CD8-positive, alpha-beta memory T cell (primary cell): Measurements from ENCODE around the gene HOXA1. TPM values are rescaled to one million over a fixed set of nuclear protein-coding genes. Genes with fewer than 3 reads are reported as not detected.

Experiments used
- CTCF ChIA-PET: fragments of 350-600 bp; sonication (Branson Sonifier 250); formaldehyde crosslinking; loops from one replicate; lab custom pipeline; 2021; ENCODE audit warnings: antibody characterized with exemption; lab: Charles Lee
- POLR2A ChIA-PET: fragments of 350-600 bp; sonication (Branson Sonifier 250); formaldehyde crosslinking; loops from one replicate; lab custom pipeline; 2021; ENCODE audit warnings: antibody characterized with exemption; lab: Charles Lee
- DNase-seq, 5 donors: peaks; one replicate each; pipeline versions ENCODE4 v3.0.0 to v3.0.0-alpha.2; 2020 to 2022; ENCODE audit warnings: mixed read lengths in 1 of 5
- H3K27ac ChIP-seq: one replicate; pipeline ENCODE4 v1.7.0; 2013; ENCODE audit warnings: low read depth, mild to moderate bottlenecking, low read length, moderate library complexity
- H3K27me3 ChIP-seq: 2 replicates; pipeline ENCODE4 v1.7.0; 2013; ENCODE audit warnings: low read length, mild to moderate bottlenecking; ENCODE audit not compliant: insufficient read depth, poor library complexity, severe bottlenecking
- H3K36me3 ChIP-seq: 2 replicates; pipeline ENCODE4 v1.7.0; 2013; ENCODE audit warnings: mild to moderate bottlenecking, low read length, moderate library complexity; ENCODE audit not compliant: insufficient read depth
- H3K4me1 ChIP-seq: 2 replicates; pipeline ENCODE4 v1.7.0; 2013; ENCODE audit warnings: mild to moderate bottlenecking, low read length, moderate library complexity; ENCODE audit not compliant: insufficient read depth
- H3K4me3 ChIP-seq: 2 replicates; pipeline ENCODE4 v1.7.0; 2013; ENCODE audit warnings: mild to moderate bottlenecking, low read length
- H3K9me3 ChIP-seq: 2 replicates; pipeline ENCODE4 v1.7.0; 2013; ENCODE audit warnings: mild to moderate bottlenecking, low read length
- H3K27ac Mint-ChIP-seq, 8 donors: one replicate each; pipeline ENCODE4 v1.8.0; 2020 to 2021; ENCODE audit warnings: mixed read lengths in 8 of 8, mild to moderate bottlenecking in 6 of 8, inconsistent platforms in 3 of 8, moderate library complexity in 3 of 8
- H3K27me3 Mint-ChIP-seq, 2 donors: one replicate each; pipeline ENCODE4 v1.8.0; 2020 to 2021; ENCODE audit warnings: mixed read lengths in 2 of 2, mild to moderate bottlenecking in 1 of 2, moderate library complexity in 1 of 2
- H3K36me3 Mint-ChIP-seq, 3 donors: one replicate each; pipeline ENCODE4 v1.8.0; 2020 to 2021; ENCODE audit warnings: mixed read lengths in 3 of 3, inconsistent platforms in 1 of 3, mild to moderate bottlenecking in 1 of 3
- H3K4me1 Mint-ChIP-seq, 3 donors: one replicate each; pipeline ENCODE4 v1.8.0; 2020 to 2021; ENCODE audit warnings: mixed read lengths in 3 of 3, inconsistent platforms in 1 of 3, mild to moderate bottlenecking in 1 of 3
- H3K4me3 Mint-ChIP-seq, 7 donors: one replicate each; pipeline ENCODE4 v1.8.0; 2020 to 2021; ENCODE audit warnings: mixed read lengths in 7 of 7, mild to moderate bottlenecking in 6 of 7, moderate library complexity in 4 of 7, inconsistent platforms in 2 of 7
- H3K9me3 Mint-ChIP-seq, 5 donors: one replicate each; pipeline ENCODE4 v1.8.0; 2020 to 2022; ENCODE audit warnings: mixed read lengths in 5 of 5, mild to moderate bottlenecking in 3 of 5, moderate library complexity in 2 of 5, inconsistent platforms in 1 of 5
- polyA plus RNA-seq: library from polyadenylated mRNA; unstranded; fragments of 300-500 nt; fragmentation: Illumina TruSeq; gene quantifications from one replicate; pipeline ENCODE4 v1.2.3, GENCODE V29; 2021
- total RNA-seq, 2 experiments: library from RNA; stranded (reverse); gene quantifications; one replicate each; pipeline ENCODE4 v1.2.3, GENCODE V29; 2021

Gene HOXA1
- total and polyA plus RNA-seq, 3 experiments from 2014 or later = 0.31 to 0.75 (median 0.38) TPM

- peaks cover 19% of the 10 kb centered on the region for H3K27me3 ChIP-seq
- no peak for DNase-seq
- CTCF ChIA-PET = interaction anchor here (1.3 to 1.7 kb wide), 2 partner anchors 9 to 11 kb away, joined by 4 to 5 read pairs; partner anchors contain the start of gene HOXA4
- POLR2A ChIA-PET = no interaction called here
- H3K36me3 Mint-ChIP-seq = no peaks in the 10 kb centered on the region
- no peak overlapping the region for H3K4me3 ChIP-seq
- no peak overlapping the region for H3K27ac ChIP-seq
- no peaks in the 10 kb centered on the region for H3K9me3 ChIP-seq
- peaks cover 32 to 63% of the 10 kb centered on the region in 2 donors for H3K27me3 Mint-ChIP-seq
- no peaks in the 10 kb centered on the region for H3K4me1 ChIP-seq
- no peaks in the 10 kb centered on the region for H3K9me3 Mint-ChIP-seq
- no peak overlapping the region for H3K4me3 Mint-ChIP-seq
- no peak overlapping the region for H3K27ac Mint-ChIP-seq
- H3K36me3 ChIP-seq = no peaks in the 10 kb centered on the region
- H3K4me1 Mint-ChIP-seq = peaks cover 0 to 1% (median 0%) of the 10 kb centered on the region in 3 donors
Observed at GRCh38 chr7:27141923-27142579, 46.3 kb upstream of the HOXA1 start.

DNA sequence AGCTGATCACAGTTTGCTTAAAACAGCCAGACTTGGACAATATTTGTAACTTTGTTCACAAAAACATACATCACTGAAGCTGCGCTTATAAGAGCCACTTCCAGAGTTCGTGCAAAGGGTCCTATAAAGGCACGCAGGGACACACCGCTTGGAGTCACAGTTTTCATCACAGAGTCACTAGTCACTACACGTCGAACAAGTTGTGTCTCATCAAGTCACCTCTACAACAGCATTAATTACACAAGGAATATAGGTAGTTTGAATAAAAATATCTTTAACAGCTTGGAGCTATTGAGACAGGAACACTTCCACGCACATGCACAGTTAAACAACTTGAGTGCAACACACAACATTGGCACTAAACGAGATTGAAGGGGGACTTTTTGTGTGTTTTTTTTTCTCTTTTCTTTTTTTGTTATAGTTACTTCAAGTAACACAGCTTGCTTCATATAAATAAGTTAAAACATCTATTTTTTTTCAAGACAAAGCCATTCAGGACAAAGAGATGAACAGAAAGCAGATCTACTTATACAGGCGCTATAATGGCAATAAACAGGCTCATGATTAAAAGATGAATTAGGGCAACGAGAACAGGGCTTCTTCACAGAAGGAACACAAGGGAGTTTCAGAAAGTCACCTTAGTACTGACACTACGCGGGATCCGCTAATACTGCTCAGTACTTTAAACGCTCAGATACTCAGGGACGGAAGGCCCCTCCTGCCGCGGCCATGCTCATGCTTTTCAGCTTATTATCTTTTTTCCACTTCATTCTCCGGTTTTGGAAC lies 45.5 kb upstream of the HOXA1 start:
- H3K4me1 ChIP-seq = no peaks in the 10 kb centered on the region

DNA sequence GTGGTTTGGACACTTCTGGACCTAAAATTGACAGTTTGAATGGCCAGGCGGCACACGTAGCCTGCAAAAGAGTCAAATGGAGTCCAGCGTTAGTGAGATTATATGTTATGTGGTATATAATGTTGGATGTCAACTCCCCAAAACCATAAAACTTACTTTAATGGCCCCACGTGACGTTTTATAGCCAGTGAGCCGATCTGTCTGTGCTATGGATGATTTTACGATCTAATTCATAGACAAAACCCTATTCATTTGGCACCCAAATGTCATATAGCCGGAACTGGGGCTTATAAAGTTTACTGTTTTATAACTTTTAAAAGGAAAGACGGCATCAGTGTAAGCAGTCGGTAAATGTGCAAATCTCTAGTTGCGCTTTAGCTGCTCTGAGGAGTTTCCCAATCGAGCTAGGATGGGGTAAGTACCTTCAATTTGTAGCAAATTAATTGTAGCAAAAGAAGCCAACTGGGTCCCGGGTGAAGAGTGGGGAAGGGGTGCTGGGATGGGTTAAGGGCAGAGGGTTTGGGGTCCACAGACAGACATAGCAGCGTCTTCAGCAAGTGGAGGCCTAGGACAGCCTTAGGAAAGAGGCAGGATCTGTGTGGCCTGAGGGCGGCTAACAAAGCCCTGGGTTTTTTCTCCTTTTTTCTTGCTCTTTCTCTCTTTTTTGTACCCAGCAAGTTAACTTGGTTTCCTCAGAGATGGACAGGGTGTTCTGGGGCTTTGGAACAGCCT lies 44.5 kb upstream of the HOXA1 start:
- Histone ChIP-seq H3K27me3 (peaks cover 20% of the 10 kb centered on the region), H3K4me3 (no peak overlapping the region), H3K9me3 (no peaks in the 10 kb centered on the region), H3K27ac (no peak overlapping the region), H3K36me3 (no peaks in the 10 kb centered on the region), H3K4me1 (no peaks in the 10 kb centered on the region)
- Mint-ChIP-seq H3K36me3 (no peaks in the 10 kb centered on the region), H3K27ac (no peak overlapping the region), H3K4me3 (no peak overlapping the region), H3K4me1 (no peaks in the 10 kb centered on the region), H3K27me3 (peaks cover 32 to 66% of the 10 kb centered on the region in 2 donors), H3K9me3 (no peaks in the 10 kb centered on the region)
- ChIA-PET CTCF (no interaction called here), POLR2A (no interaction called here)
- no peak for DNase-seq

More for the DNA sequence above, 45.5 kb upstream of the HOXA1 start:
- Mint-ChIP-seq H3K9me3 (no peaks in the 10 kb centered on the region), H3K4me1 (no peaks in the 10 kb centered on the region), H3K27me3 (peaks cover 32 to 63% of the 10 kb centered on the region in 2 donors), H3K4me3 (no peak overlapping the region), H3K27ac (no peak overlapping the region), H3K36me3 (no peaks in the 10 kb centered on the region)
- CTCF ChIA-PET = interaction anchor here (1.3 to 1.7 kb wide), 2 partner anchors 9 to 10 kb away, joined by 4 to 5 read pairs; partner anchors contain the start of gene HOXA4
- Histone ChIP-seq H3K9me3 (no peaks in the 10 kb centered on the region), H3K36me3 (no peaks in the 10 kb centered on the region), H3K27ac (no peak overlapping the region), H3K27me3 (peaks cover 18% of the 10 kb centered on the region), H3K4me3 (no peak overlapping the region)
- POLR2A ChIA-PET = no interaction called here
- DNase-seq = no peak

GRCh38 chr7:27139334-27140125 lies 43.7 kb upstream of the HOXA1 start:
- no peak overlapping the region for H3K27ac Mint-ChIP-seq
- H3K9me3 Mint-ChIP-seq = no peaks in the 10 kb centered on the region
- peaks cover 23% of the 10 kb centered on the region for H3K27me3 ChIP-seq

GRCh38 chr7:27138985-27139333 lies 43.2 kb upstream of the HOXA1 start:
- Mint-ChIP-seq H3K9me3 (no peaks in the 10 kb centered on the region), H3K27me3 (peaks cover 30 to 70% of the 10 kb centered on the region in 2 donors), H3K36me3 (no peaks in the 10 kb centered on the region), H3K4me1 (no peaks in the 10 kb centered on the region), H3K27ac (no peak overlapping the region), H3K4me3 (no peak overlapping the region)
- DNase-seq = no peak
- ChIA-PET POLR2A (no interaction called here), CTCF (no interaction called here)
- Histone ChIP-seq H3K4me1 (no peaks in the 10 kb centered on the region), H3K27ac (no peak overlapping the region), H3K9me3 (no peaks in the 10 kb centered on the region), H3K4me3 (no peak overlapping the region), H3K27me3 (peaks cover 23% of the 10 kb centered on the region), H3K36me3 (no peaks in the 10 kb centered on the region)

More at GRCh38 chr7:27139334-27140125, 43.7 kb upstream of the HOXA1 start:
- no peak for DNase-seq
- H3K4me1 Mint-ChIP-seq = no peaks in the 10 kb centered on the region
- no peak overlapping the region for H3K4me3 Mint-ChIP-seq
- H3K27ac ChIP-seq = no peak overlapping the region
- peaks cover 31 to 70% of the 10 kb centered on the region in 2 donors for H3K27me3 Mint-ChIP-seq
- ChIA-PET POLR2A (no interaction called here), CTCF (no interaction called here)
- H3K36me3 Mint-ChIP-seq = no peaks in the 10 kb centered on the region
- no peak overlapping the region for H3K4me3 ChIP-seq
- H3K36me3 ChIP-seq = no peaks in the 10 kb centered on the region
- no peaks in the 10 kb centered on the region for H3K4me1 ChIP-seq
- no peaks in the 10 kb centered on the region for H3K9me3 ChIP-seq

GRCh38 chr7:27138472-27138871 lies 42.7 kb upstream of the HOXA1 start:
- peaks cover 33 to 73% of the 10 kb centered on the region in 2 donors for H3K27me3 Mint-ChIP-seq
- POLR2A ChIA-PET = no interaction called here

DNA sequence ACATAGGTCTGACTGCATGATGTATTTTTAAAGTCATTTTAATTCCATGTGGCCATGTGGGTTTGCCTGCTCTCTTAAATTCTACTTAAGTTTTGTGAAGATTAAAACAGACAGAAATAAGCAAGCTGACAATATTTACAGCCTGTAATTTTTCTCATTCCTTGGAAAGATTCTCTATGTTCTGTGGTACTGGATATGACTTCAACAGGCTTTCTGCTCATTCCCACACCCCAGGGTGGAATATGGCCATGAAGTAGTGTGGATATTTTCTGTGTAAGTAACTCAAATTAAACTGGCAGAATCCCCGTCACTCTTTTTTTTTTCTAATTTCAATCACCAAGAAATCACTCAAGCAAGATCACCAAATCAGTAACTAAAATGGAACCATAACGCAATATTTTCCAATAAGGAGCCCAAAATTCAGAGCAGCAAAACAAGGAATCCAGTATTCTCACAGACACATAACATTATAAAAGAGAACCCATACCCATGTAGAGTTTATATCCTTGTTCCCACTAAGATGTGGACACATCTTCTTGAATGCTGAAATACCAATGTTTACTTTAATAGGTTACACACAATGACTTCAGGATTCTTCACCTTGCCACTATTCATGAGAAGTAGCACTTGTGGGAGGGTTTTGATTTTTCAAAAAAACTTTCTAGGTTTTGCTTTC lies 42.0 kb upstream of the HOXA1 start:
- H3K27ac Mint-ChIP-seq = no peak overlapping the region
- H3K4me3 Mint-ChIP-seq = no peak overlapping the region
- Histone ChIP-seq H3K4me1 (no peaks in the 10 kb centered on the region), H3K27me3 (peaks cover 23% of the 10 kb centered on the region), H3K9me3 (no peaks in the 10 kb centered on the region), H3K27ac (no peak overlapping the region), H3K36me3 (no peaks in the 10 kb centered on the region), H3K4me3 (no peak overlapping the region)
- H3K27me3 Mint-ChIP-seq = peaks cover 40 to 77% of the 10 kb centered on the region in 2 donors
- no peaks in the 10 kb centered on the region for H3K36me3 Mint-ChIP-seq
- no peaks in the 10 kb centered on the region for H3K4me1 Mint-ChIP-seq
- POLR2A ChIA-PET = no interaction called here
- no peak for DNase-seq
- no peaks in the 10 kb centered on the region for H3K9me3 Mint-ChIP-seq
- CTCF ChIA-PET = no interaction called here

More at GRCh38 chr7:27138472-27138871, 42.7 kb upstream of the HOXA1 start:
- DNase-seq = no peak
- no peaks in the 10 kb centered on the region for H3K4me1 Mint-ChIP-seq
- Histone ChIP-seq H3K27ac (no peak overlapping the region), H3K4me3 (no peak overlapping the region), H3K9me3 (no peaks in the 10 kb centered on the region), H3K36me3 (no peaks in the 10 kb centered on the region), H3K4me1 (no peaks in the 10 kb centered on the region), H3K27me3 (peaks cover 23% of the 10 kb centered on the region)
- CTCF ChIA-PET = no interaction called here
- no peaks in the 10 kb centered on the region for H3K36me3 Mint-ChIP-seq
- no peak overlapping the region for H3K27ac Mint-ChIP-seq
- no peaks in the 10 kb centered on the region for H3K9me3 Mint-ChIP-seq
- H3K4me3 Mint-ChIP-seq = no peak overlapping the region
